Measurements from ENCODE around the gene FAM236A.
"Not testable (repeated sequence)": the region's sequence is repeated elsewhere in the genome, so short reads cannot be mapped to it uniquely, and the experiment has no call there.

FAM236A gene

DNA sequence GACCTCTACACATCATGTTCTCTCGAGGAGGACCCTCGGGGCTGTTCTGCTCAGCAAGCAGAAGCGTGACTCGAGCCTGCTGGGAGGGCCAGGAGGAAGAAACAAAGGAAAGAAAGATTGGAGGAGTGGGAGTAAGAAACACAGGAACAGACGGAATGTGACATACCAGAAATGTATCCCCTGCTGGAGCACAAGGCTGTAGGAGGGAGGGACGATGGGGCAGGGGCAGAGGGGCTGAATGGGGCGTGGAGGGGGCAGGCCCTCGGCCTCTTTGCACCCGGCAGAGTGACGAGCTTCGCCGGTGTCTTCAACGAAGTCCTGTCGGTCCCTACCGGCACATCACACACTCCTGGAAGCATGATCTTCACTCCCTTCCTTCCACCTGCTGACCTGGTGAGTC lies at the start of gene FAM236A:
Gene FAM236A (plus strand): TSS at position 301 of the 400 bp plus-strand sequence. CDS start 57 bp downstream, at position 358.
- not testable (repeated sequence) for H3K27me3 ChIP-seq (ENCODE audit: insufficient read depth, low read length); H3K79me2 ChIP-seq (ENCODE audit: control insufficient read depth, insufficient read depth, low read length, unreplicated experiment); H3K4me3 ChIP-seq (ENCODE audit: low read depth, low read length); H2AFZ ChIP-seq (ENCODE audit: low read length, unreplicated experiment); H3K4me1 ChIP-seq (ENCODE audit: control insufficient read depth, insufficient read depth, low read length, unreplicated experiment); H3K27ac ChIP-seq (ENCODE audit: low read depth, low read length); H3K36me3 ChIP-seq (ENCODE audit: insufficient read depth, low read length)

DNA sequence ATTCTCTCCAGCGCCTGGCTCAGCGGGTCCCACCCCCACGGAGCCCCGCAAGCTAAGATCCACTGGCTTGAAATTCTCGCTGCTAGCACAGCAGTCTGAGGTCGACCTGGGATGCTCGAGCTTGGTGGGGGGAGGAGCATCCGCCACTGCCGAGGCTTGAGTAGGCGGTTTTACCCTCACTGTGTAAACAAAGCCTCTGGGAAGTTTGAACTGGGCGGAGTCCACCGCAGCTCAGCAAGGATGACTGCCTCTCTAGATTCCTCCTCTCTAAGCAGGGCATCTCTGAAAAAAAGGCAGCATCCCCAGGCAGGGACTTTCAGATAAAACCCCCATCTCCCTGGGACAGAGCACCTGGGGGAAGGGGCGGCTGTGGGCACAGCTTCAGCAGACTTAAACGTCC lies 48.3 kb upstream of the FAM236A start:
- H3K4me1 ChIP-seq (ENCODE audit: control insufficient read depth, insufficient read depth, low read length, unreplicated experiment); H3K4me3 ChIP-seq (ENCODE audit: low read depth, low read length); H2AFZ ChIP-seq (ENCODE audit: low read length, unreplicated experiment); H3K36me3 ChIP-seq (ENCODE audit: insufficient read depth, low read length); H3K27me3 ChIP-seq (ENCODE audit: insufficient read depth, low read length); H3K79me2 ChIP-seq (ENCODE audit: control insufficient read depth, insufficient read depth, low read length, unreplicated experiment); H3K27ac ChIP-seq (ENCODE audit: low read depth, low read length): not testable (repeated sequence)

DNA sequence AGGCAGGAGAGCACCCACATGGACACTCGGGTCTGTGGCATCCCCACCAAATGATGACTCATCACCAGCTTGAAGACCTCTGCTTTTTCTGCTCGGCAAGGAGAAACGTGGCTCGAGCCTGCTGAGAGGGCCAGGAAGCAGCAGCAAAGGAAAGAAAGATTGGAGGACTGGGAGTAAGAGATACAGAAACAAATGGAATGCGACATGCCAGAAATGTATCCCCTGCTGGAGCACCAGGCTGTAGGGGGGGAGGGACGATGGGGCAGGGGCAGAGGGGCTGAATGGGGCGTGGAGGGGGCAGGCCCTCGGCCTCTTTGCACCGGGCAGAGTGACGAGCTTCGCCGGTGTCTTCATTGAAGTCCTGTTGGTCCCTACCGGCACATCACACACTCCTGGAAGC lies 25.7 kb upstream of the FAM236A start, which contains the start of gene FAM236C:
Gene FAM236C (plus strand): TSS at position 301 of the 400 bp plus-strand sequence. CDS start 100 bp downstream, outside the sequence.
- not testable (repeated sequence) for H2AFZ ChIP-seq (ENCODE audit: low read length, unreplicated experiment); H3K27me3 ChIP-seq (ENCODE audit: insufficient read depth, low read length); H3K36me3 ChIP-seq (ENCODE audit: insufficient read depth, low read length); H3K4me3 ChIP-seq (ENCODE audit: low read depth, low read length); H3K4me1 ChIP-seq (ENCODE audit: control insufficient read depth, insufficient read depth, low read length, unreplicated experiment); H3K79me2 ChIP-seq (ENCODE audit: control insufficient read depth, insufficient read depth, low read length, unreplicated experiment); H3K27ac ChIP-seq (ENCODE audit: low read depth, low read length)

DNA sequence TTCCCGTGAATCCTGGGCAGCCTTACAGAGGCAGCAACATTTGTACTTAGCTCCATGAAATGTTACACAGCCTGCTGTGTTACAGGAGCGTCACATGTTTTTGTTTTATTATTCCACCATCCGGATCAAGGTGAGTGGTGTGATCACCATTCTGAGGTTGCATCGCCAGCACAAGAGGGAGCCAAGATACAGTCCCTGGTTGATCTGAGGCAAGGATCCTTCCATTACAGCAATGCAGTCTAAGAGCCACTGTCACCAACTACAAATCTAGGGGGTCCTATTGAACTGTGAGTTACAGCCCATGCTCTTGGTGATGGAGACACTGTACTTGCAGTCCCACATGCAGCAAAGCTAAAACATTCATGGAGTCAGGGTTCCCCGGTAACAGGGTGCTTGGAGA lies 21.9 kb upstream of the FAM236A start:
- H3K27ac ChIP-seq (ENCODE audit: low read depth, low read length), result not testable (repeated sequence)

DNA sequence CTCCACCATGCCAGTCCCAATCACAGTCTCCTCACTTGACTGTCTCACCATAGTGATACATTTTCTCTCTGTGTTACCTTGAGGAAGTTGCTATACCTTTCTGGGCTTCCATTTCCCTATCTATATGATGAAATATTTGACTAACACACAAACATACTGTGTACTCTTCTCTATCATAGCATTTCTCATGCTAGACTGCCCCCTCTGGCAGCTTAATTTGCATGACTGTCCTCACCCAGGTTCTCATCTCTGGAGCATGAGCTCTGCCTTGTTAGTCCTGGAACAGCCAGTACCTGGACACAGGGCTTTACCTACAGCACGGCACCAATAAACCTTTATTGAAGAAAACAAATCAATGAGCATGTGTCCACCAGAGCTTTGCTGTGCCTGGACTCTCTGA lies 5.7 kb upstream of the FAM236A start:
- not testable (repeated sequence) for H3K79me2 ChIP-seq (ENCODE audit: control insufficient read depth, insufficient read depth, low read length, unreplicated experiment); H2AFZ ChIP-seq (ENCODE audit: low read length, unreplicated experiment); H3K27ac ChIP-seq (ENCODE audit: low read depth, low read length); H3K4me1 ChIP-seq (ENCODE audit: control insufficient read depth, insufficient read depth, low read length, unreplicated experiment); H3K4me3 ChIP-seq (ENCODE audit: low read depth, low read length); H3K36me3 ChIP-seq (ENCODE audit: insufficient read depth, low read length); H3K27me3 ChIP-seq (ENCODE audit: insufficient read depth, low read length)

More for the DNA sequence above, 21.9 kb upstream of the FAM236A start:
- H3K4me1 ChIP-seq (ENCODE audit: control insufficient read depth, insufficient read depth, low read length, unreplicated experiment); H3K27me3 ChIP-seq (ENCODE audit: insufficient read depth, low read length); H3K4me3 ChIP-seq (ENCODE audit: low read depth, low read length); H2AFZ ChIP-seq (ENCODE audit: low read length, unreplicated experiment); H3K36me3 ChIP-seq (ENCODE audit: insufficient read depth, low read length); H3K79me2 ChIP-seq (ENCODE audit: control insufficient read depth, insufficient read depth, low read length, unreplicated experiment): not testable (repeated sequence)

DNA sequence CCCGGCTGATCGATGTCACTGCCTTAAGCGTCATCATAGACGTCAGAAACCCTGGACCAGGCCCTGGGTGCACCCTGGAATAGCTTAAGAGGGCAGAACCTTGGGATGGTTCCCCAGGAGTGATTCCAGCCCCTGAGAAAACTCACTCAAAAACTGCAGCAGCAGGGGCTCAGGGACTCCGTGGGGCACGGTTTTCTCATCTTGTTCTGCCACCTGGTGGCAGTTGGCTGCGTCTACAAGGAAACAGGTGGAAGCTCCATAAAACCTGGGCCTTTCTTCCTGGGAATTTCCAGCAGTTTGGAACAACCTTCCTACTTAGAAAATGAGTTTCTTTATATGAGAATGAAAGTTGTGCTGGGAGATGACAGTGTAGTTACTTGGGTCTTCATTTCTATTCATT lies 1.6 kb upstream of the FAM236A start:
- H3K27me3 ChIP-seq (ENCODE audit: insufficient read depth, low read length); H3K4me3 ChIP-seq (ENCODE audit: low read depth, low read length); H2AFZ ChIP-seq (ENCODE audit: low read length, unreplicated experiment); H3K4me1 ChIP-seq (ENCODE audit: control insufficient read depth, insufficient read depth, low read length, unreplicated experiment); H3K27ac ChIP-seq (ENCODE audit: low read depth, low read length); H3K36me3 ChIP-seq (ENCODE audit: insufficient read depth, low read length); H3K79me2 ChIP-seq (ENCODE audit: control insufficient read depth, insufficient read depth, low read length, unreplicated experiment): not testable (repeated sequence)

DNA sequence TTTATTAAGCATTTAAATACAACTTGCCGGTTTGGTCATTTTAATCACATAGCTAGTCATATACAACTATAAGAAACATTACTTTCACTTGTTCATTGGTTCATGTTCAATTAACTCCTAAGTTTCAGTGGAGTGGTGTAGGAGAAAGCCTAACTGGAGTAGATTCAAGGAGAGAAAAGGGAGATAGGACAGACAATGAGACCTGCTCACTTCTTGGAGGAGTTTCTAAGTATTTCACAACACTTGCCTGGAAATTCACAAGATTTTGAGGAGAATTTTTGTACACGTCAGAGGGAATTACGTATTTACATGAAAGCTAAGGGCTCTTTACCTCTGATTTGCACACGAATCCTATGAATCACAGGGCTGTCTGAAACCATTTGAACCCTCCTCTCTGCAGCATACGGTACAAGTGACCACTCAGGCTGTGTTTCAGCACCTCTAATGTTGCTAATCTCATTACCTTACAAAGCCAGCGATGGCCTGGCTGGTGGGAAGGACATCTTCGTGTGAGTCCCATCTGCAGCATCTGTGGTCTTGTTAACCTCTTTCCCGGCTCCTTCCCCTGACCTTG lies 1.0 kb upstream of the FAM236A start:
- H3K4me1 ChIP-seq (ENCODE audit: control insufficient read depth, insufficient read depth, low read length, unreplicated experiment); H3K79me2 ChIP-seq (ENCODE audit: control insufficient read depth, insufficient read depth, low read length, unreplicated experiment); H3K27me3 ChIP-seq (ENCODE audit: insufficient read depth, low read length); H2AFZ ChIP-seq (ENCODE audit: low read length, unreplicated experiment); H3K4me3 ChIP-seq (ENCODE audit: low read depth, low read length); H3K27ac ChIP-seq (ENCODE audit: low read depth, low read length); H3K36me3 ChIP-seq (ENCODE audit: insufficient read depth, low read length): not testable (repeated sequence)

DNA sequence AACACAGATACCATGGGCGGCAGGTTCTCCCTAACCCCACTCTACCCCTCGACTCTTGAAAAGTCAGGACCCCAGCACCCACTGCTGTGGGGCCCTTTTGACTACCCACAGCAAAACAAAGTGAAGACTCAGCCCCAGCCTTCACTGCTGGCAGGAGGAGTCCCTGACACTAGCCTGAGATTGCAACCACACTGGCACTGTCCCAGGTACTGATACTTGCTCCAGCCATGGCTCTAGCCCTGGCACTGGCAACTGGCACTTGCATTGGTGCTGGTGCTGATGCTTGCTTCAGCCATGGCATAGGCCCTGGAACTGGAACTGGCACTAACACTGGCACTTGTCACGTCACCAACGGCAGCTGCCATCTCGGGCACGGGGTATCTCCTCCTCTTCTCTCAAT lies 4.3 kb downstream of the FAM236A start:
- H2AFZ ChIP-seq (ENCODE audit: low read length, unreplicated experiment); H3K36me3 ChIP-seq (ENCODE audit: insufficient read depth, low read length); H3K4me3 ChIP-seq (ENCODE audit: low read depth, low read length); H3K27ac ChIP-seq (ENCODE audit: low read depth, low read length); H3K4me1 ChIP-seq (ENCODE audit: control insufficient read depth, insufficient read depth, low read length, unreplicated experiment); H3K79me2 ChIP-seq (ENCODE audit: control insufficient read depth, insufficient read depth, low read length, unreplicated experiment); H3K27me3 ChIP-seq (ENCODE audit: insufficient read depth, low read length): not testable (repeated sequence)

DNA sequence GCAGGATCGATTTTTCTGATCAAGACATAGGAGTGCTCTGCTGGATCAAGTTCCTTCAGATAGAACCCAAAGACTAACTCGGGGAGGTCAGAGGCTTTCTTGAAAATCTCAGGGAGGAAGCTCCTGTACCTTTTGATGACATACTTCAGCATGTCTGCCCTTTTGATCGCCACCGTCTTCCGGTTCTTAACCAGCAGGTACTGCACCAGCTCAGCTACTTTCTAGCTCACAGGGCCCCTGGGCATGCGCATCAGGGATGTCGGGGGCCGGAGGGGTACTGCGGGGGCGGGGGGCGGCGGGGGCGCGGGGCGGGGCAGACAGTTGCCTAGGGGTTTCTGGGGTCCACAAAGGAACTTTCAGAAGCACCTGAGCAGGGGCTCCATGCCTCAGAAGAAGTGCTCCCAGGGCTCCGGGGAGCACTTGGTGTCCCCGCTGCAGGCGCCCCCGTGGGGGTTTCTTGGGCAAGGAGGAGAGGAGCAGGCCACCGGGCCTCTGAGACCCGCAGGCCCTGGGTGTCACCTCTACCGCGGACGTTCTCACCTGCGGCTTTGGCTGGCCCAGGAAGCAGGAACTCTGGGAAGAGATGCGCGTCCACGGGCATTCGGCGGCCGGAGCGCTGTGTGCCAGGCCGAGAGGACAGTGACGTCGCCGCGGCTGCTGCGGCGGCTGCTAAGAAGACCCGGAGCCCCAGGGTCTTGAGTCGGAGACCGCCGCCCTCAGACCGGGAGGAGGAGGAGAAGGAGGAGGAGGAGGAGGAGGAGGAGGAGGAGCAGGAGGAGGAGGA lies 5.2 kb downstream of the FAM236A start:
- H2AFZ ChIP-seq (ENCODE audit: low read length, unreplicated experiment); H3K27me3 ChIP-seq (ENCODE audit: insufficient read depth, low read length); H3K27ac ChIP-seq (ENCODE audit: low read depth, low read length); H3K4me3 ChIP-seq (ENCODE audit: low read depth, low read length); H3K4me1 ChIP-seq (ENCODE audit: control insufficient read depth, insufficient read depth, low read length, unreplicated experiment); H3K79me2 ChIP-seq (ENCODE audit: control insufficient read depth, insufficient read depth, low read length, unreplicated experiment); H3K36me3 ChIP-seq (ENCODE audit: insufficient read depth, low read length): not testable (repeated sequence)

DNA sequence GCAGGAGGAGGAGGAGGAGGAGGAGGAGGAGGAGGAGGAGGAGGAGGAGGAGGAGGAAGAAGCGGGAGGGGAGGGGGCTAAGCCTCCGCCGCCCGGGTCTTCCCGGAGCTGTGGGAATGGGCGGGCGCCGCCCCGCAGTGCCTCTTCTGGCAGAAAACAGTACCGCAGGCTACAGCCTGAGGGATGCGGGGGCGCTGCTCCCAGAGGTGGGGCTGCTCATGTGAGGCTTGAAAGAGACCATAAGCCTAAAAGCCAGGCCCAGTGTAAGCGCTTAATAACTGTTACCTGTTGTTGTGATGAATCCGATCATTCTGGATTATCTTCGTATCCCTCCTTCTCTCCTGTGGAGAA lies 5.8 kb downstream of the FAM236A start, which contains the start of gene DMRTC1:
Gene DMRTC1 (minus strand): TSS at position 19 of the 351 bp plus-strand sequence. CDS start 68,143 bp downstream, outside the sequence.
- not testable (repeated sequence) for H3K79me2 ChIP-seq (ENCODE audit: control insufficient read depth, insufficient read depth, low read length, unreplicated experiment); H3K4me3 ChIP-seq (ENCODE audit: low read depth, low read length); H2AFZ ChIP-seq (ENCODE audit: low read length, unreplicated experiment); H3K27ac ChIP-seq (ENCODE audit: low read depth, low read length); H3K27me3 ChIP-seq (ENCODE audit: insufficient read depth, low read length); H3K36me3 ChIP-seq (ENCODE audit: insufficient read depth, low read length); H3K4me1 ChIP-seq (ENCODE audit: control insufficient read depth, insufficient read depth, low read length, unreplicated experiment)

DNA sequence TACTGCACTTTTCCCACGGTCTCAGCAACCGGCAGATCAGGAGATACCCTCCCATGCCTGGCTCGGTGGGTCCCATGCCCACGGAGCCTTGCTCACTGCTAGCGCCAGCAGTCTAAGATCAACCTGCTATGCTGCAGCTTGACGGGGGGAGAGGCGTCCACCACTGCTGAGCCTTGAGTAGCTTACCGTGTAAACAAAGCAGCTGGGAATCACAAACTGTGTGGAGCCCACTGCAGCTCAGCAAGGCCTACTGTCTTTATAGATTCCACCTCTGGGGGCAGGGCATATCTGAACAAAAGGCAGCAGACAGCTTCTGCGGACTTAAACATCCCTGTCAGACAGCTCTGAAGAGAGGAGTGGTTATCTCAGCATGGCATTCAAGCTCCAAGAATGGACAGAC lies 22.0 kb downstream of the FAM236A start:
- not testable (repeated sequence) for H2AFZ ChIP-seq (ENCODE audit: low read length, unreplicated experiment); H3K4me3 ChIP-seq (ENCODE audit: low read depth, low read length); H3K27ac ChIP-seq (ENCODE audit: low read depth, low read length); H3K36me3 ChIP-seq (ENCODE audit: insufficient read depth, low read length); H3K27me3 ChIP-seq (ENCODE audit: insufficient read depth, low read length); H3K79me2 ChIP-seq (ENCODE audit: control insufficient read depth, insufficient read depth, low read length, unreplicated experiment); H3K4me1 ChIP-seq (ENCODE audit: control insufficient read depth, insufficient read depth, low read length, unreplicated experiment)
